OCI-LY3 (cell line): ENCODE data around the gene ELFN1.

Experiments used
- CTCF ChIP-seq: fragments of 200-600, 300-600 bp; sonication (generic); IDR thresholded peaks from 2 replicates; pipeline ENCODE4 v1.5.1; 2014; ENCODE audit warnings: antibody characterized with exemption, low read length, low read depth
- EZH2phosphoT487 ChIP-seq: fragments of 200-600 bp; shearing (Covaris generic); IDR thresholded peaks from 2 replicates; pipeline ENCODE4 v1.6.1; 2018; ENCODE audit warnings: antibody characterized with exemption, mixed run types, low read depth

GRCh38 chr7:1698951-1699350 lies 28.9 kb downstream of the ELFN1 start:
- TF ChIP-seq CTCF (no peak), EZH2phosphoT487 (no peak)
